DMS153 treated with DMSO at 0.1 percent for 48 hours (cell line): ENCODE results near the gene TMEM44.
"Not testable (repeated sequence)": the region's sequence is repeated elsewhere in the genome, so short reads cannot be mapped to it uniquely, and the experiment has no call there.

Source experiments
- DNase-seq: peaks from one replicate; lab custom pipeline; 2025; ENCODE audit not compliant: unreplicated experiment; lab: John Stamatoyannopoulos, UW

The TMEM44 gene

GRCh38 chr3:194647747-194648146 is 14.5 kb upstream of the TMEM44 start:
- no peak for DNase-seq

- no peak for DNase-seq
These were observed 9.6 kb upstream of the TMEM44 start for GRCh38 chr3:194642769-194643168.

- no peak for DNase-seq
These were observed 7.6 kb upstream of the TMEM44 start for GRCh38 chr3:194640829-194641228.

- DNase-seq, result no peak
These were observed 5.9 kb upstream of the TMEM44 start for GRCh38 chr3:194638991-194639605.

- DNase-seq, result no peak
These were observed 4.6 kb upstream of the TMEM44 start for GRCh38 chr3:194637541-194638400.

GRCh38 chr3:194637066-194637465 is 3.8 kb upstream of the TMEM44 start:
- DNase-seq, result no peak

- no peak for DNase-seq
These were observed 340 bp downstream of the TMEM44 start for GRCh38 chr3:194632809-194633348.

GRCh38 chr3:194632226-194632808 is 902 bp downstream of the TMEM44 start:
- no peak for DNase-seq

- no peak for DNase-seq
These were observed 1.5 kb downstream of the TMEM44 start for GRCh38 chr3:194631696-194632095.

- not testable (repeated sequence) for DNase-seq
These were observed 2.5 kb downstream of the TMEM44 start for GRCh38 chr3:194630681-194631080.

- no peak for DNase-seq
These were observed 8.3 kb downstream of the TMEM44 start for GRCh38 chr3:194624956-194625355.

GRCh38 chr3:194623449-194624290 is 9.5 kb downstream of the TMEM44 start:
- DNase-seq, result no peak

GRCh38 chr3:194622621-194623340 is 10.4 kb downstream of the TMEM44 start:
- no peak for DNase-seq

GRCh38 chr3:194621947-194622346 is 11.3 kb downstream of the TMEM44 start:
- no peak for DNase-seq

GRCh38 chr3:194620196-194620595 is 13.0 kb downstream of the TMEM44 start:
- no peak for DNase-seq

- DNase-seq, result no peak
These were observed 13.5 kb downstream of the TMEM44 start for GRCh38 chr3:194619741-194620140.

- no peak for DNase-seq
These were observed 14.2 kb downstream of the TMEM44 start for GRCh38 chr3:194618858-194619608.

GRCh38 chr3:194617827-194618226 is 15.4 kb downstream of the TMEM44 start:
- no peak for DNase-seq

- no peak for DNase-seq
These were observed 16.0 kb downstream of the TMEM44 start for GRCh38 chr3:194617143-194617671.
